WI38 (cell line): Measurements from ENCODE around the gene TMEM185B.
"Not testable (repeated sequence)": the region's sequence is repeated elsewhere in the genome, so short reads cannot be mapped to it uniquely, and the experiment has no call there.

Source experiments
- H3K4me3 ChIP-seq: 2 replicates; pipeline ENCODE4 v1.5.1; 2011; ENCODE audit warnings: low read depth, mild to moderate bottlenecking, control low read depth, low read length
- TF ChIP-seq, protein P1 (sequence below): IDR thresholded peaks from 2 replicates; pipeline ENCODE4 v1.5.1; 2012; ENCODE audit warnings: low read depth, mild to moderate bottlenecking, control low read depth, low read length

Gene TMEM185B

DNA sequence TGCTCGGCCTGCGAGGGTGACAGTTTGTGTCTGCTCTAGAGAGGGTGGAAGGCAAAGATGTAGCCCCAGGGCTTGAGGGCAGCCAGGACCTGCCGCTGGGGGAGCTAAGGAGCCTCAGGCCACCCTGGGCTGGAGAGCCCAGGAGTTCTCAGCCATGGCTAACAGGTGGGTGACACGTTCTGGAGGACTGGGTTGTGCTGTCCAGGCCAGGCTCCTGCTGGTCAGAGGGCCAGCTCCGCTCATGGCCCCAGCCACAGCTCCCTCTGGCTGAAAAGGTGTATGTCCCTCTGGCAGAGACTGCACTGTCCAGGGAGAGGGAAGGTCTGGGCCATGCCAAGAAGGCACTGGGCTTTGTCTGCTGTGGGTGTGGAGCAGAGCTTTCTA, 19.2 kb downstream of the TMEM185B start:
- TF ChIP-seq, protein P1, sequence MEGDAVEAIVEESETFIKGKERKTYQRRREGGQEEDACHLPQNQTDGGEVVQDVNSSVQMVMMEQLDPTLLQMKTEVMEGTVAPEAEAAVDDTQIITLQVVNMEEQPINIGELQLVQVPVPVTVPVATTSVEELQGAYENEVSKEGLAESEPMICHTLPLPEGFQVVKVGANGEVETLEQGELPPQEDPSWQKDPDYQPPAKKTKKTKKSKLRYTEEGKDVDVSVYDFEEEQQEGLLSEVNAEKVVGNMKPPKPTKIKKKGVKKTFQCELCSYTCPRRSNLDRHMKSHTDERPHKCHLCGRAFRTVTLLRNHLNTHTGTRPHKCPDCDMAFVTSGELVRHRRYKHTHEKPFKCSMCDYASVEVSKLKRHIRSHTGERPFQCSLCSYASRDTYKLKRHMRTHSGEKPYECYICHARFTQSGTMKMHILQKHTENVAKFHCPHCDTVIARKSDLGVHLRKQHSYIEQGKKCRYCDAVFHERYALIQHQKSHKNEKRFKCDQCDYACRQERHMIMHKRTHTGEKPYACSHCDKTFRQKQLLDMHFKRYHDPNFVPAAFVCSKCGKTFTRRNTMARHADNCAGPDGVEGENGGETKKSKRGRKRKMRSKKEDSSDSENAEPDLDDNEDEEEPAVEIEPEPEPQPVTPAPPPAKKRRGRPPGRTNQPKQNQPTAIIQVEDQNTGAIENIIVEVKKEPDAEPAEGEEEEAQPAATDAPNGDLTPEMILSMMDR, result no peak

DNA sequence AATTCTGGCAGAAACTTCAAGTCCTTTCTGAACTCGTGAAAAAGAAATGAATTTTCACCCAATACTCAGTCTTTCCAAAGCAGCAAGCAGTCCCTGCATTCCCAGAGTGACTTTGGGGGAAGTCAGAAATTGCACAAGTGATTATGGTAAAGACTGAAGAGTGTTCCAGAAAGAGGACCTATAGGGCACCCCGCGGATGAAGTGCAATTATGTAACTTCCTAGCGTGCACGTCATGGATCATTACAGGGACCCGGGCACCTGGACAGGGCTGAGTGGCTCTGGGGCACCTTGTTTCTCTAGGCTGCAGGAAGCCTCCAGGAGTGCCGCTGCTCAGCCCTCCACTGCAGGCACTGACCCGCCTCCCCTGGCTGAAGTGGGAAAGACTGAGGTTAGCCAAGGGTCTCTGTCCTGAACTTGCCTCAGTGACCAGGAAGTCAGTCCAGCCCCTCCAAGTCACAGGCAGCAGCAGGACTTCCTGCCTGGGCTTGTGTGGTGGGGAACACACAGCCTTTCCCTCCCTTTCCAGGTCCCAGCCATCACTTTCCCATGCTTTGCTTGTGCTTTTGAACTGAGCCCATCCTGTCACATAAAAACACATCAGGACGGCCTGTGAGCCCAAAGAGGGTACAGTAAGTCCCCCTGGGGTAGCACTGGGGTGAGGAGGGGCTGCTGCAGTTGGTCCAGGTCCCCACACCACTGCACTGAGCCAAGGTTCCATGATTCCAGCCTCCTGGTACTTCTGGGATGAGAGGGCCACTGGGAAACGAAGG, 19.8 kb downstream of the TMEM185B start:
- H3K4me3 ChIP-seq, result no peak overlapping the region
- TF ChIP-seq, protein P1, result no peak

More for the DNA sequence above, 19.2 kb downstream of the TMEM185B start:
- no peak overlapping the region for H3K4me3 ChIP-seq

DNA sequence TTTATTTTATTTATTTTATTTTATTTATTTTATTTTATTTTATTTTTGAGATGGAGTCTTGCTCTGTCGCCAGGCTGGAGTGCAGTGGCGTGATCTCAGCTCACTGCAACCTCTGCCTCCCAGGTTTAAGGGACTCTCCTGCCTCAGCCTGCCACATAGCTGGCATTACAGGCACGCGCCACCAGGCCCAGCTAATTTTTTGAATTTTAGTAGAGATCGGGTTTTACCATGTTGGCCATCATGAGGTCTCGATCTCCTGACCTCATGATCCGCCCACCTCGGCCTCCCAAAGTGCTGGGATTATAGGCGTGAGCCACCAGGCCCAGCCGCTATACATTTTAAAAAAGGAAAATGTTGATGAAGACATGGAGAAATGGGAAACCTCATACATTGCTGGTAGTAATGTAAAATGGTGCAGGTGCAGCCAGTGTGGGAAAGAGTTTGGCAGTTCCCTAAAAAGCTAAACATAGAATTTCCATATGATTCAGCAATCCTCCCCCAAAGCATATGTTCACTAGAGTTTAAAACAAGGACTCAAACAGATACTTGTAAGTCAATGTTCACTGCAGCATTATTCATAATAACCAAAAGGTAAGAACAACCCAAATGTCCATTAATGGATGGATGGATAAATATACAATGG, 23.3 kb downstream of the TMEM185B start:
- H3K4me3 ChIP-seq, result not testable (repeated sequence)

DNA sequence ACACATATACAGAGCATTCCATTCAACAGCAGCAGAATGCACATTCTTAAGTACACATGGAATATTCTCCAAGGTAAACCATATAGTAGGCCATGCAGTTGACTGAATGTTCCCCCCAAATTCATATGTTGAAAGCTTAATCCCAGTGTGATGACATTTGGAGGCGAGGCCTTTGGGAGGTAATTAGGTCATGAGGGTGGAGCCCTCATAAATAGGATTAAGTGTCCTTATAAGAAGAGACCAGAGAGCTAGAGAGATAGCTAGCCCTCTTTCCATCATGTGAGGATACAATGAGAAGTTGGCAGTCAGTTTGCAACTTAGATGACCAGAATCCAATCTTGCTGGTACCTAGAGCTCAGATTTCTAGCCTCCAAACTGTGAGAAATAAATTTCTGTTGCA, 27.6 kb downstream of the TMEM185B start:
- H3K4me3 ChIP-seq, result no peak overlapping the region
- TF ChIP-seq, protein P1, result no peak

DNA sequence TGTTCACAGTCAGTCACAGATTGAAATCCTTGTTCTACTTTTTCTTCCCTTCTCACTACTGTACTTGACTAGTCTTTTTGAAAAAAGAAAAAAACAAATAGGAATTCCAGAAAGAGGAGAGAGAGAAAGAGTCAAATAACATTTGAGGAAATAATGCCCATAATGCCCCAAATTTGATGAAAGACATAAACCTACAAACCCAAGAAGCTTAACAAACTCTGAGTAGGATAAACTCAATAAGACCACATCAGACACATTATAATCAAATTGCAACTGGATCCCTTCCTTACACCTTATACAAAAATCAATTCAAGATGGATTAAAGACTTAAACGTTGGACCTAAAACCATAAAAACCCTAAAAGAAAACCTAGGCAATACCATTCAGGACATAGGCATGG, 30.9 kb downstream of the TMEM185B start:
- TF ChIP-seq, protein P1, result no peak

DNA sequence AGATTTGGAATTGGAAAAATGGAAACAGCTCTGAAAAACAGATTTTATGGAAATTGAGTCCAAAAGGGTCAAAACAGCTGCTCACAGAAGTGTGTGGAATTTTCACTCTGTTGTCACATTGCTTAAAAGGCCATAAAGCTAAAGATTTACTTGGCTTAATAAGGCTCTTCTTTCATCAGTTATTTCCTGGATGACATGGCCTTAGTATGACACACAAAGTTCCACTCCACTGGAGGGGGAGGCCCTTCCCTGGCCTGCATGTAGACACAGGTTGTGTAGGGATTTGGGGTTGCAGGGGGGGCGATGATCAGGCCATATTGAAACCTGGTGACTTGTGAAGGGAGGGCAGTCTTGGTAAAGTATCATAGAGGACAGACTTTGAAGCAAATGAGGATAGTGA, 34.0 kb downstream of the TMEM185B start:
- TF ChIP-seq, protein P1, result no peak
- H3K4me3 ChIP-seq, result no peak overlapping the region

More for the DNA sequence above, 30.9 kb downstream of the TMEM185B start:
- no peak overlapping the region for H3K4me3 ChIP-seq

DNA sequence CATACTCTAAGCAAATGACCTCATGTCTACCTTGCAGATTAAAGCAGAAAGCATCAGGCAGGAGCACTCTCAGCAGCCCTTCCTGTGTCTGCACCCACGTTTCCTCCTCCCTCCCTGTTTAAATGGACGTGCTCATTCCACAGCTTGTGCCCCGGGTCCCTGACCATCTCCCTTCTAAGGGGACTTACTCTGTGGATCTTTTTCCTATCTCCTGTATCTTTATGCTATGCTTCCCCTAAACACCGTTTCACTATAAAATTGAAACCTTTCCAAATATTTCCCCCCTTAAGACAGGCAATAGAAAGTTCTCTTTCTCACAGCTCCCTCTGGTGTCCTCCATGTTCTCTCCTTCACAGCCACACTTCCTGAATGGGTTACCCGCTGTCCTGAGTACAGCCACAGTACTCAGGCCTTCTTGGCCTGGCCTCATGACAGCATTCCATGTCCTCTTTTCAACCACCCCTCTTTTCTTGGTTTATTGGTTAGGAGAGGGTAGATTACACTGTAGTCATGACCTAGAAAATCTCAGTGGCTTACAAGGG, 41.1 kb downstream of the TMEM185B start:
- TF ChIP-seq, protein P1, result no peak
- no peak overlapping the region for H3K4me3 ChIP-seq
